SK-N-SH (cell line): ENCODE measurements around the gene FTL. TPM values are rescaled to one million over a fixed set of nuclear protein-coding genes. Genes with fewer than 3 reads are reported as not detected.

Source experiments
- CTCF ChIA-PET: fragments of 300-600, 350-600 bp; formaldehyde crosslinking; extraction: SDS; loops from one replicate; lab custom pipeline; 2021; lab: Yijun Ruan, JAX
- POLR2A ChIA-PET: fragments of 350-600 bp; sonication (Branson Sonifier 250); formaldehyde crosslinking; extraction: SDS; loops from one replicate; lab custom pipeline; 2020; ENCODE audit warnings: antibody characterized with exemption, inconsistent platforms; lab: Yijun Ruan, JAX
- DNase-seq: peaks from one replicate; pipeline ENCODE4 v3.0.0; 2012
- H2AFZ ChIP-seq: fragments of 200-600 bp; sonication (generic); 2 replicates; pipeline ENCODE4 v1.8.1; 2016; ENCODE audit warnings: antibody characterized with exemption, mild to moderate bottlenecking, low read depth
- H3F3A ChIP-seq: fragments of 200-600 bp; sonication (generic); replicated peaks from 2 replicates; pipeline ENCODE3; 2016; ENCODE audit warnings: antibody characterized with exemption, mild to moderate bottlenecking; ENCODE audit not compliant: insufficient read depth
- H3K27ac ChIP-seq, 2 experiments: fragments of 200-500 bp in 1 of 2; fragments of 200-600 bp in 1 of 2; sonication (Bioruptor generic) in 1 of 2; sonication (generic), shearing (Covaris generic) in 1 of 2; 2 replicates each; pipeline versions ENCODE4 v1.5.1 to v1.6.1; 2014 to 2016; ENCODE audit warnings: low read depth in 2 of 2, inconsistent platforms in 1 of 2, low read length in 1 of 2, mild to moderate bottlenecking in 1 of 2, mixed read lengths in 1 of 2
- H3K27me3 ChIP-seq: fragments of 200-600 bp; sonication (generic), shearing (Covaris generic); 2 replicates; pipeline ENCODE4 v1.6.1; 2016; ENCODE audit warnings: mixed run types; ENCODE audit not compliant: insufficient read depth
- H3K36me3 ChIP-seq, 2 experiments: fragments of 200-500 bp in 1 of 2; fragments of 200-600 bp in 1 of 2; sonication (Bioruptor generic) in 1 of 2; sonication (generic) in 1 of 2; replicated peaks in 1 of 2; 2 replicates each; pipeline versions ENCODE3 to v1.5.1; 2014 to 2016; ENCODE audit warnings: low read length in 1 of 2, mild to moderate bottlenecking in 1 of 2; ENCODE audit not compliant: insufficient read depth in 2 of 2, control insufficient read depth in 1 of 2
- H3K4me1 ChIP-seq, 2 experiments: fragments of 200-500 bp in 1 of 2; fragments of 200-600 bp in 1 of 2; sonication (Bioruptor generic) in 1 of 2; sonication (generic), shearing (Covaris generic) in 1 of 2; 2 replicates each; pipeline versions ENCODE4 v1.5.1 to v1.6.1; 2014 to 2016; ENCODE audit warnings: low read depth in 1 of 2, low read length in 1 of 2, mixed run types in 1 of 2; ENCODE audit not compliant: insufficient read depth in 2 of 2, control insufficient read depth in 1 of 2
- H3K4me2 ChIP-seq: fragments of 200-600 bp; sonication (generic), shearing (Covaris generic); 2 replicates; pipeline ENCODE4 v1.6.1; 2017; ENCODE audit warnings: mixed run types
- H3K4me3 ChIP-seq, 2 experiments: fragments of 200-500 bp in 1 of 2; fragments of 200-600 bp in 1 of 2; sonication (Bioruptor generic) in 1 of 2; sonication (generic), shearing (Covaris generic) in 1 of 2; 2 replicates each; pipeline versions ENCODE4 v1.5.1 to v1.8.1; 2014 to 2016; ENCODE audit warnings: low read depth in 2 of 2, inconsistent platforms in 1 of 2, low read length in 1 of 2, mild to moderate bottlenecking in 1 of 2, mixed read lengths in 1 of 2, moderate library complexity in 1 of 2
- H3K79me2 ChIP-seq: fragments of 200-600 bp; sonication (generic); 2 replicates; pipeline ENCODE4 v1.8.1; 2017; ENCODE audit warnings: mild to moderate bottlenecking; ENCODE audit not compliant: insufficient read depth
- H3K9ac ChIP-seq: fragments of 200-600 bp; sonication (generic); 2 replicates; pipeline ENCODE4 v1.6.1; 2017; ENCODE audit warnings: mixed run types
- H3K9me2 ChIP-seq: fragments of 200-600 bp; sonication (generic); 2 replicates; pipeline ENCODE4 v1.6.1; 2017; ENCODE audit warnings: mixed run types
- H3K9me3 ChIP-seq: fragments of 200-600 bp; sonication (generic); 2 replicates; pipeline ENCODE4 v1.6.1; 2017; ENCODE audit warnings: mixed run types, mild to moderate bottlenecking, moderate library complexity
- H4K20me1 ChIP-seq: fragments of 200-600 bp; sonication (generic); 2 replicates; pipeline ENCODE4 v1.6.1; 2017; ENCODE audit warnings: mild to moderate bottlenecking, mixed run types; ENCODE audit not compliant: insufficient read depth
- CHD2 ChIP-seq: fragments of 150-350 bp; IDR thresholded peaks from 2 replicates; pipeline ENCODE4 v1.6.1; 2018; ENCODE audit warnings: low read length; ENCODE audit not compliant: partially characterized antibody
- CTCF ChIP-seq: fragments of 200-600 bp; sonication (generic); IDR thresholded peaks from 2 replicates; pipeline ENCODE4 v1.6.1; 2017; ENCODE audit warnings: antibody characterized with exemption, mild to moderate bottlenecking, moderate library complexity
- ELF1 ChIP-seq: IDR thresholded peaks from 2 replicates; pipeline ENCODE4 v1.4.0; 2012
- EZH2phosphoT487 ChIP-seq: fragments of 200-600 bp; sonication (generic); IDR thresholded peaks from 2 replicates; pipeline ENCODE4 v1.6.1; 2017; ENCODE audit warnings: low read depth, mixed run types, mild to moderate bottlenecking, antibody characterized with exemption, moderate library complexity, borderline replicate concordance
- FOXM1 ChIP-seq: IDR thresholded peaks from 2 replicates; pipeline ENCODE4 v1.4.0; 2012; ENCODE audit warnings: low read depth, mild to moderate bottlenecking
- IRF3 ChIP-seq: fragments of 150-350 bp; IDR thresholded peaks from 2 replicates; pipeline ENCODE4 v1.6.1; 2016; ENCODE audit warnings: mild to moderate bottlenecking, low read depth, low read length
- JUND ChIP-seq: IDR thresholded peaks from 2 replicates; pipeline ENCODE4 v1.4.0; 2012
- MEF2A ChIP-seq: IDR thresholded peaks from 2 replicates; pipeline ENCODE4 v1.4.0; 2012; ENCODE audit warnings: low read depth, borderline replicate concordance
- MXI1 ChIP-seq: IDR thresholded peaks from 2 replicates; pipeline ENCODE4 v1.6.1; 2012; ENCODE audit warnings: mild to moderate bottlenecking, low read depth, low read length, improper control_type of control experiment
- NRF1 ChIP-seq: IDR thresholded peaks from 2 replicates; pipeline ENCODE4 v1.6.1; 2012; ENCODE audit warnings: low read depth, mild to moderate bottlenecking, low read length
- REST ChIP-seq: IDR thresholded peaks from 2 replicates; pipeline ENCODE4 v1.6.1; 2012; ENCODE audit warnings: mild to moderate bottlenecking, low read depth, low read length, moderate library complexity
- RFX5 ChIP-seq: IDR thresholded peaks from 2 replicates; pipeline ENCODE4 v1.6.1; 2012; ENCODE audit warnings: mild to moderate bottlenecking, improper control_type of control experiment, low read length
- SIN3A ChIP-seq: IDR thresholded peaks from 2 replicates; pipeline ENCODE4 v1.6.1; 2012; ENCODE audit warnings: low read depth, mild to moderate bottlenecking, low read length, moderate library complexity, borderline replicate concordance
- ZBTB33 ChIP-seq: IDR thresholded peaks from 2 replicates; pipeline ENCODE4 v1.4.0; 2012; ENCODE audit warnings: low read depth, borderline replicate concordance
- WGBS: methylation state at CpG from one replicate; pipeline ENCODE4 v1.1.6; 2017; ENCODE audit warnings: low lambda C conversion rate; 5-methylcytosine and 5-hydroxymethylcytosine counted together
- polyA plus RNA-seq, 3 experiments: library from polyadenylated mRNA; depleted of rRNA; stranded (reverse); fragments of >200 nt; gene quantifications; 2 replicates each; pipeline ENCODE4 v1.2.3, GENCODE V29; 2012

FTL gene
- polyA plus RNA-seq, 1 of the 3 experiments (the other 2 are of a cell fraction) = 875 TPM

- Histone ChIP-seq H3K36me3 (peaks cover 3 to 27% of the 10 kb centered on the region in 2 experiments), H2AFZ (no peak overlapping the region), H3K79me2 (peaks cover 57% of the 10 kb centered on the region), H3K27ac (no peak overlapping the region), H3K4me2 (no peak overlapping the region), H3K9ac (0 out of 2 replicates have a peak overlapping the region, but pooled peaks have one; percentile 4), H3K27me3 (no peaks in the 10 kb centered on the region), H4K20me1 (no peaks in the 10 kb centered on the region), H3K9me3 (no peaks in the 10 kb centered on the region), H3K9me2 (no peaks in the 10 kb centered on the region), H3K4me3 (no peak overlapping the region), H3F3A (peaks cover 8% of the 10 kb centered on the region), H3K4me1 (peaks cover 0 to 17% of the 10 kb centered on the region in 2 experiments; a peak in 1 of 4 replicates)
- POLR2A ChIA-PET = no interaction called here
- DNase-seq = no peak
- CTCF ChIA-PET = interaction anchor here (1.8 to 6.2 kb wide), 2 partner anchors 9 to 19 kb away, joined by 5 to 54 read pairs; no protein-coding TSS in a partner anchor
- no peak for TF ChIP-seq FOXM1
- TF ChIP-seq IRF3 = no peak
- TF ChIP-seq NRF1 = no peak
- no peak for TF ChIP-seq CHD2
- WGBS = 93% methylated on average over 4 of the region's 4 CpGs
Measured at GRCh38 chr19:48990400-48990799, 25.3 kb downstream of the FTL start.

GRCh38 chr19:48991011-48991609 is 26.0 kb downstream of the FTL start:
- no peaks in the 10 kb centered on the region for H3K9me3 ChIP-seq
- no peaks in the 10 kb centered on the region for H3K27me3 ChIP-seq
- H3K4me2 ChIP-seq = peak overlapping the region; percentile 100; the same call in 1 of the 2 replicates
- no peak overlapping the region for H2AFZ ChIP-seq
- peaks cover 0 to 17% of the 10 kb centered on the region in 2 experiments; a peak in 1 of 4 replicates for H3K4me1 ChIP-seq
- ChIA-PET POLR2A (interaction anchor here (0.6 kb wide), 1 partner anchor 252 kb away, joined by 3 read pairs; no protein-coding TSS in a partner anchor), CTCF (interaction anchor here (0.9 to 6.2 kb wide), 5 partner anchors 9 to 145 kb away, joined by 3 to 54 read pairs (median 27); no protein-coding TSS in a partner anchor)
- TF ChIP-seq CHD2 (no peak), JUND (no peak), IRF3 (no peak), MXI1 (no peak), RFX5 (no peak), CTCF (no peak), REST (no peak), MEF2A (no peak), SIN3A (no peak), ZBTB33 (no peak), EZH2phosphoT487 (no peak), ELF1 (no peak)
- no peak for DNase-seq
- WGBS = 91% methylated on average over 19 of the region's 22 CpGs
- H3K79me2 ChIP-seq = peaks cover 64% of the 10 kb centered on the region
- peaks cover 8% of the 10 kb centered on the region for H3F3A ChIP-seq
- no peaks in the 10 kb centered on the region for H4K20me1 ChIP-seq
- H3K36me3 ChIP-seq = peaks cover 0 to 27% of the 10 kb centered on the region in 2 experiments
- H3K4me3 ChIP-seq = peak overlapping the region in 1 of 2 experiments; percentile 99; a peak in 1 of 4 replicates
- no peaks in the 10 kb centered on the region for H3K9me2 ChIP-seq
- no peak overlapping the region for H3K9ac ChIP-seq
- no peak overlapping the region for H3K27ac ChIP-seq
